Measurements from ENCODE around the gene PIGM. TPM values are rescaled to one million over a fixed set of nuclear protein-coding genes. Genes with fewer than 3 reads are reported as not detected.

The PIGM gene
- total RNA-seq, 3 donors from 2014 or later (not counting 1 experiment from before 2014, with no cell fraction given) = 3.8 to 5.1 (median 3.9) TPM

GRCh38 chr1:160020196-160020595 lies 11.6 kb downstream of the PIGM start:
- no peak overlapping the region for H3K4me3 Mint-ChIP-seq
- no peak for ATAC-seq
- H3K9me3 Mint-ChIP-seq = no peaks in the 10 kb centered on the region
- H3K27me3 Mint-ChIP-seq (ENCODE audit: low read depth in 2 of 2) = peaks cover 0 to 10% of the 10 kb centered on the region in 2 donors
- 51% methylated on average over 5 of the region's 5 CpGs for WGBS (ENCODE audit: insufficient coverage)
- H3K4me1 Mint-ChIP-seq = no peaks in the 10 kb centered on the region
- H3K27ac Mint-ChIP-seq = no peak overlapping the region
- H3K36me3 Mint-ChIP-seq = no peaks in the 10 kb centered on the region
- no peak overlapping the region for H3K4me3 ChIP-seq (ENCODE audit: low read length)
- H3K27ac ChIP-seq (ENCODE audit: low read length) = no peak overlapping the region
- TF ChIP-seq, protein P1, sequence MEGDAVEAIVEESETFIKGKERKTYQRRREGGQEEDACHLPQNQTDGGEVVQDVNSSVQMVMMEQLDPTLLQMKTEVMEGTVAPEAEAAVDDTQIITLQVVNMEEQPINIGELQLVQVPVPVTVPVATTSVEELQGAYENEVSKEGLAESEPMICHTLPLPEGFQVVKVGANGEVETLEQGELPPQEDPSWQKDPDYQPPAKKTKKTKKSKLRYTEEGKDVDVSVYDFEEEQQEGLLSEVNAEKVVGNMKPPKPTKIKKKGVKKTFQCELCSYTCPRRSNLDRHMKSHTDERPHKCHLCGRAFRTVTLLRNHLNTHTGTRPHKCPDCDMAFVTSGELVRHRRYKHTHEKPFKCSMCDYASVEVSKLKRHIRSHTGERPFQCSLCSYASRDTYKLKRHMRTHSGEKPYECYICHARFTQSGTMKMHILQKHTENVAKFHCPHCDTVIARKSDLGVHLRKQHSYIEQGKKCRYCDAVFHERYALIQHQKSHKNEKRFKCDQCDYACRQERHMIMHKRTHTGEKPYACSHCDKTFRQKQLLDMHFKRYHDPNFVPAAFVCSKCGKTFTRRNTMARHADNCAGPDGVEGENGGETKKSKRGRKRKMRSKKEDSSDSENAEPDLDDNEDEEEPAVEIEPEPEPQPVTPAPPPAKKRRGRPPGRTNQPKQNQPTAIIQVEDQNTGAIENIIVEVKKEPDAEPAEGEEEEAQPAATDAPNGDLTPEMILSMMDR (IDR thresholded peaks at IDR 0.05) = no peak
- H3K9me3 ChIP-seq (ENCODE audit: control insufficient read depth, insufficient read depth, low read length) = no peaks in the 10 kb centered on the region
- intact Hi-C loops (cut with micrococcal nuclease) = no loop called here
- no peaks in the 10 kb centered on the region for H3K27me3 ChIP-seq (ENCODE audit: control insufficient read depth, insufficient read depth, low read length)
- H3K36me3 ChIP-seq (ENCODE audit: control insufficient read depth, insufficient read depth, low read length) = no peaks in the 10 kb centered on the region
- no peak for DNase-seq
- no peaks in the 10 kb centered on the region for H3K4me1 ChIP-seq (ENCODE audit: control insufficient read depth, insufficient read depth, low read length)

GRCh38 chr1:160018900-160019299 lies 12.9 kb downstream of the PIGM start:
- no peaks in the 10 kb centered on the region for H3K9me3 Mint-ChIP-seq
- H3K4me1 ChIP-seq (ENCODE audit: control insufficient read depth, insufficient read depth, low read length) = no peaks in the 10 kb centered on the region
- DNase-seq (no peak), ATAC-seq (no peak)
- no peaks in the 10 kb centered on the region for H3K27me3 ChIP-seq (ENCODE audit: control insufficient read depth, insufficient read depth, low read length)
- H3K27me3 Mint-ChIP-seq (ENCODE audit: low read depth in 2 of 2) = peaks cover 0 to 10% of the 10 kb centered on the region in 2 donors
- no peak overlapping the region for H3K27ac ChIP-seq (ENCODE audit: low read length)
- no peak overlapping the region for H3K27ac Mint-ChIP-seq
- no peaks in the 10 kb centered on the region for H3K4me1 Mint-ChIP-seq
- TF ChIP-seq, protein P1 (IDR thresholded peaks at IDR 0.05) = no peak
- no peaks in the 10 kb centered on the region for H3K36me3 ChIP-seq (ENCODE audit: control insufficient read depth, insufficient read depth, low read length)
- no peak overlapping the region for H3K4me3 ChIP-seq (ENCODE audit: low read length)
- 90% methylated on average over 1 of the region's 1 CpG for WGBS (ENCODE audit: insufficient coverage)
- no peaks in the 10 kb centered on the region for H3K9me3 ChIP-seq (ENCODE audit: control insufficient read depth, insufficient read depth, low read length)
- intact Hi-C loops (cut with micrococcal nuclease) = no loop called here
- H3K4me3 Mint-ChIP-seq = no peak overlapping the region
- H3K36me3 Mint-ChIP-seq = no peaks in the 10 kb centered on the region

DNA sequence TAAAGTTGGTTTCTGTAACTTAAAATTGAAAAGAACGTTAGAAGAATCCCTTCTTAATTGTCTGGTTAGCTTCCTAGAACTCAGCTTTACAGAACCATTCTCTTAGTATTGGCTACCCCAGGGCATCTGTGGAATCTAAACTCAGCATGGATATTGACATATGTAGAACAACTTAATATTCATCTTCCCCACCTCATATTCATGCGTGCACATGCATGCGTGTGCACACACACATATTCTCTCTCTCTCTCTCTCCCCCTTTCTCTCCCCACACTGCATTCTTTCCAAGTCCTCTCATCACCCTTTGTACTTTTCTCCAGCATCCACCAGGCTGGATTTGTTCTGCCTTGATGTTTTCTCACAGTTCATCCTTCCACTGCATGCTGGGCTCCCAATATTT lies 13.4 kb downstream of the PIGM start:
- TF ChIP-seq, protein P1 (IDR thresholded peaks at IDR 0.05) = no peak
- H3K9me3 Mint-ChIP-seq = no peaks in the 10 kb centered on the region
- no peaks in the 10 kb centered on the region for H3K4me1 Mint-ChIP-seq
- H3K36me3 Mint-ChIP-seq = no peaks in the 10 kb centered on the region
- peaks cover 0 to 15% of the 10 kb centered on the region in 2 donors for H3K27me3 Mint-ChIP-seq (ENCODE audit: low read depth in 2 of 2)
- H3K27ac Mint-ChIP-seq = no peak overlapping the region
- Histone ChIP-seq H3K36me3 (ENCODE audit: control insufficient read depth, insufficient read depth, low read length) (no peaks in the 10 kb centered on the region), H3K4me1 (ENCODE audit: control insufficient read depth, insufficient read depth, low read length) (no peaks in the 10 kb centered on the region), H3K27me3 (ENCODE audit: control insufficient read depth, insufficient read depth, low read length) (no peaks in the 10 kb centered on the region), H3K4me3 (ENCODE audit: low read length) (no peak overlapping the region), H3K27ac (ENCODE audit: low read length) (no peak overlapping the region), H3K9me3 (ENCODE audit: control insufficient read depth, insufficient read depth, low read length) (no peaks in the 10 kb centered on the region)
- H3K4me3 Mint-ChIP-seq = no peak overlapping the region
- intact Hi-C loops (cut with micrococcal nuclease) = no loop called here
- whole genome bisulfite sequencing (ENCODE audit: insufficient coverage) = 92% methylated on average over 3 of the region's 3 CpGs
- ATAC-seq (no peak), DNase-seq (no peak)

DNA sequence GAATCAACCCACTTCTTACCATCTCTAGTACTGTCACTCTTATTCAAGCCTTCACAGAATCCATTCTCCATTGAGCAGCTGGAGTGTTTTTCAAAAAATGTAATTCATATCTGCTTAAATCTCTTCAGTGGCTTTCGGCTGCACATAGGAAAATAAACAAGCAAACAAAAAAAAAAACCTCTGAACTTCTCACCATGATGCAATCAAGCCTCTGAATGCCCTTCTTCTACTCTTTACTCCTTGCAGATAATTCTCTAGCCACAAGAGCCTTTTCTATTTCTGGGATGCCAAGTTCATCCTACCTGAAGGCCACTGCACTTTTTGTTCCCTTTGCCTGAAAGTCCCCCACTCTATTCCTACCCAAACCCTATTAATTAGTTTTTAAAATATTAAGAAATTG lies 14.2 kb downstream of the PIGM start:
- H3K27me3 Mint-ChIP-seq (ENCODE audit: low read depth in 2 of 2) = peaks cover 0 to 15% of the 10 kb centered on the region in 2 donors
- no peaks in the 10 kb centered on the region for H3K9me3 Mint-ChIP-seq
- Histone ChIP-seq H3K27me3 (ENCODE audit: control insufficient read depth, insufficient read depth, low read length) (no peaks in the 10 kb centered on the region), H3K27ac (ENCODE audit: low read length) (no peak overlapping the region), H3K4me3 (ENCODE audit: low read length) (no peak overlapping the region), H3K36me3 (ENCODE audit: control insufficient read depth, insufficient read depth, low read length) (no peaks in the 10 kb centered on the region), H3K4me1 (ENCODE audit: control insufficient read depth, insufficient read depth, low read length) (no peaks in the 10 kb centered on the region), H3K9me3 (ENCODE audit: control insufficient read depth, insufficient read depth, low read length) (no peaks in the 10 kb centered on the region)
- ATAC-seq (no peak), DNase-seq (no peak)
- no peaks in the 10 kb centered on the region for H3K4me1 Mint-ChIP-seq
- TF ChIP-seq, protein P1 (IDR thresholded peaks at IDR 0.05) = no peak
- no peaks in the 10 kb centered on the region for H3K36me3 Mint-ChIP-seq
- H3K27ac Mint-ChIP-seq = no peak overlapping the region
- H3K4me3 Mint-ChIP-seq = no peak overlapping the region
- intact Hi-C loops (cut with micrococcal nuclease) = no loop called here
- 94% methylated on average over 1 of the region's 1 CpG for WGBS (ENCODE audit: insufficient coverage)
